Measurements from ENCODE around the gene SNX13. TPM values are rescaled to one million over a fixed set of nuclear protein-coding genes. Genes with fewer than 3 reads are reported as not detected.
"Not testable (repeated sequence)": the region's sequence is repeated elsewhere in the genome, so short reads cannot be mapped to it uniquely, and the experiment has no call there.

SNX13 gene
- total RNA-seq, 4 donors from 2014 or later = 45.7 to 78.8 (median 67.3) TPM

- 90 to 92% methylated on average over 3 of the region's 3 CpGs for WGBS, 2 donors
- TF ChIP-seq POLR2A (IDR thresholded peaks at IDR 0.05) (no peak), CTCF (IDR thresholded peaks at IDR 0.05) (no peak)
- no peak for DNase-seq (ENCODE audit: low spot score in 2 of 2)
- intact Hi-C loops (cut with DNase I; ENCODE audit: low total_unique reads) = no loop called here
- H3K4me3 ChIP-seq (ENCODE audit: low read depth, poor library complexity, severe bottlenecking) = no peak overlapping the region
Observed at GRCh38 chr7:17910377-17910776, 29.9 kb downstream of the SNX13 start.

GRCh38 chr7:17909310-17909709 lies 31.0 kb downstream of the SNX13 start:
- H3K4me3 ChIP-seq (ENCODE audit: low read depth, poor library complexity, severe bottlenecking); intact Hi-C loops (cut with DNase I; ENCODE audit: low total_unique reads); DNase-seq (ENCODE audit: low spot score in 2 of 2): not testable (repeated sequence)
- WGBS, 2 donors = 86 to 93% methylated on average over 4 of the region's 4 CpGs

- no peak for DNase-seq (ENCODE audit: low spot score in 2 of 2)
- TF ChIP-seq POLR2A (IDR thresholded peaks at IDR 0.05) (no peak), CTCF (IDR thresholded peaks at IDR 0.05) (no peak)
- intact Hi-C loops (cut with DNase I; ENCODE audit: low total_unique reads) = no loop called here
- H3K4me3 ChIP-seq (ENCODE audit: low read depth, poor library complexity, severe bottlenecking) = no peak overlapping the region
- 97 to 98% methylated on average over 1 of the region's 1 CpG for WGBS, 2 donors
Observed at GRCh38 chr7:17907014-17907413, 33.3 kb downstream of the SNX13 start.

- TF ChIP-seq CTCF (IDR thresholded peaks at IDR 0.05) = no peak
- no peak for TF ChIP-seq POLR2A (IDR thresholded peaks at IDR 0.05)
- no peak for DNase-seq (ENCODE audit: low spot score in 2 of 2)
- H3K4me3 ChIP-seq (ENCODE audit: low read depth, poor library complexity, severe bottlenecking) = no peak overlapping the region
- intact Hi-C loops (cut with DNase I; ENCODE audit: low total_unique reads) = loop anchor here (5.0 kb wide), 1 partner anchor 1796 kb away; no protein-coding TSS in a partner anchor
Observed at GRCh38 chr7:17903337-17903736, 37.0 kb downstream of the SNX13 start.

- intact Hi-C loops (cut with DNase I; ENCODE audit: low total_unique reads) = loop anchor here (5.0 kb wide), 1 partner anchor 1795 kb away; no protein-coding TSS in a partner anchor
- no peak for TF ChIP-seq POLR2A (IDR thresholded peaks at IDR 0.05)
- no peak for TF ChIP-seq CTCF (IDR thresholded peaks at IDR 0.05)
- 88 to 91% methylated on average over 5 of the region's 5 CpGs for WGBS, 2 donors
- DNase-seq (ENCODE audit: low spot score in 2 of 2) = no peak
- H3K4me3 ChIP-seq (ENCODE audit: low read depth, poor library complexity, severe bottlenecking) = no peak overlapping the region
Observed at GRCh38 chr7:17902599-17902998, 37.7 kb downstream of the SNX13 start.

- intact Hi-C loops (cut with DNase I; ENCODE audit: low total_unique reads) = loop anchor here (5.0 kb wide), 1 partner anchor 1793 kb away; no protein-coding TSS in a partner anchor
- H3K4me3 ChIP-seq (ENCODE audit: low read depth, poor library complexity, severe bottlenecking) = no peak overlapping the region
- TF ChIP-seq POLR2A (IDR thresholded peaks at IDR 0.05) = no peak
- TF ChIP-seq CTCF (IDR thresholded peaks at IDR 0.05) = no peak
- no peak for DNase-seq (ENCODE audit: low spot score in 2 of 2)
- 80 to 82% methylated on average over 1 of the region's 1 CpG for WGBS, 2 donors
Observed at GRCh38 chr7:17900464-17900863, 39.8 kb downstream of the SNX13 start.

Data from lower leg skin (tissue), 4 donors.